Neural progenitor cell (in vitro differentiated cells): ENCODE measurements around the gene SUPT20H. TPM values are rescaled to one million over a fixed set of nuclear protein-coding genes. Genes with fewer than 3 reads are reported as not detected.

Experiments used
- DNase-seq: peaks from one replicate; pipeline ENCODE4 v3.0.0-alpha.2; 2016; ENCODE audit warnings: low spot score
- H2AFZ ChIP-seq: fragments of 200-600 bp; sonication (generic); replicated peaks from 2 replicates; pipeline ENCODE4 v1.6.1; 2016; ENCODE audit warnings: antibody characterized with exemption
- H3F3A ChIP-seq: fragments of 200-600 bp; sonication (generic); 2 replicates; pipeline ENCODE4 v1.6.1; 2016; ENCODE audit warnings: antibody characterized with exemption, low read depth
- H3K27ac ChIP-seq: fragments of 200-600 bp; sonication (generic); 2 replicates; pipeline ENCODE4 v1.5.1; 2016; ENCODE audit warnings: mild to moderate bottlenecking
- H3K27me3 ChIP-seq: fragments of 200-600 bp; sonication (generic); 2 replicates; pipeline ENCODE4 v1.6.1; 2016; ENCODE audit warnings: mild to moderate bottlenecking, moderate library complexity
- H3K36me3 ChIP-seq: fragments of 200-600 bp; sonication (generic); 2 replicates; pipeline ENCODE4 v1.5.1; 2016
- H3K4me1 ChIP-seq: fragments of 200-600 bp; sonication (generic); 2 replicates; pipeline ENCODE4 v1.6.1; 2016; ENCODE audit warnings: mixed run types
- H3K4me2 ChIP-seq: fragments of 200-600 bp; sonication (generic); 2 replicates; pipeline ENCODE4 v1.6.1; 2016
- H3K4me3 ChIP-seq: fragments of 200-600 bp; sonication (generic); 2 replicates; pipeline ENCODE4 v1.5.1; 2016
- H3K79me2 ChIP-seq: fragments of 200-600 bp; sonication (generic); 2 replicates; pipeline ENCODE4 v1.6.1; 2016; ENCODE audit warnings: low read depth
- H3K9ac ChIP-seq: fragments of 200-600 bp; sonication (generic); 2 replicates; pipeline ENCODE4 v1.6.1; 2016
- H3K9me3 ChIP-seq: fragments of 200-600 bp; sonication (generic); 2 replicates; pipeline ENCODE4 v1.5.1; 2016; ENCODE audit warnings: low read depth
- H4K20me1 ChIP-seq: fragments of 200-600 bp; sonication (generic); 2 replicates; pipeline ENCODE4 v1.6.1; 2016; ENCODE audit warnings: low read depth
- H3K27ac Mint-ChIP-seq: 3 replicates; pipeline ENCODE4 v1.8.0; 2021; ENCODE audit warnings: mixed read lengths
- H3K27me3 Mint-ChIP-seq: 2 replicates; pipeline ENCODE4 v1.8.0; 2022; ENCODE audit warnings: low read depth, mild to moderate bottlenecking, inconsistent platforms, moderate library complexity, mixed read lengths; ENCODE audit not compliant: insufficient read depth
- H3K36me3 Mint-ChIP-seq: 3 replicates; pipeline ENCODE4 v1.8.0; 2021; ENCODE audit warnings: mixed read lengths
- H3K4me1 Mint-ChIP-seq: 3 replicates; pipeline ENCODE4 v1.8.0; 2021; ENCODE audit warnings: mixed read lengths
- H3K4me3 Mint-ChIP-seq: 3 replicates; pipeline ENCODE4 v1.8.0; 2021; ENCODE audit warnings: mild to moderate bottlenecking, moderate library complexity, mixed read lengths
- H3K9me3 Mint-ChIP-seq: 3 replicates; pipeline ENCODE4 v1.8.0; 2020; ENCODE audit warnings: mixed read lengths
- CTCF ChIP-seq: fragments of 200-600 bp; sonication (generic); IDR thresholded peaks from 2 replicates; pipeline ENCODE4 v1.5.1; 2017; ENCODE audit warnings: antibody characterized with exemption, mild to moderate bottlenecking
- EZH2 ChIP-seq: fragments of 200-600 bp; sonication (generic); IDR thresholded peaks from 2 replicates; pipeline ENCODE4 v1.6.1; 2017; ENCODE audit warnings: antibody characterized with exemption, mild to moderate bottlenecking, moderate library complexity
- EZH2phosphoT487 ChIP-seq: fragments of 200-600 bp; sonication (generic); IDR thresholded peaks from 2 replicates; pipeline ENCODE4 v1.6.1; 2017; ENCODE audit warnings: antibody characterized with exemption
- total RNA-seq: library from RNA; depleted of rRNA; stranded (reverse); fragments of >200 nt; gene quantifications from 2 replicates; pipeline ENCODE4 v1.2.3, GENCODE V29; 2015; ENCODE audit warnings: low replicate concordance

Gene SUPT20H
- total RNA-seq, 1 donor from 2014 or later = 88.2 TPM

- no peaks in the 10 kb centered on the region for H4K20me1 ChIP-seq
- no peak overlapping the region for H3K27ac ChIP-seq
- no peaks in the 10 kb centered on the region for H3K27me3 ChIP-seq
- no peaks in the 10 kb centered on the region for H3K79me2 ChIP-seq
- no peaks in the 10 kb centered on the region for H3K36me3 Mint-ChIP-seq
- H3K4me1 Mint-ChIP-seq = no peaks in the 10 kb centered on the region
- no peaks in the 10 kb centered on the region for H3K9me3 ChIP-seq
- no peak for DNase-seq
- H3F3A ChIP-seq = no peaks in the 10 kb centered on the region
- H3K4me3 ChIP-seq = no peak overlapping the region
- H2AFZ ChIP-seq = no peak overlapping the region
- TF ChIP-seq CTCF (peak; percentile 31), EZH2 (no peak), EZH2phosphoT487 (no peak)
- no peak overlapping the region for H3K9ac ChIP-seq
- peaks cover 2% of the 10 kb centered on the region for H3K27me3 Mint-ChIP-seq
- H3K4me2 ChIP-seq = no peak overlapping the region
- H3K4me1 ChIP-seq = no peaks in the 10 kb centered on the region
- H3K4me3 Mint-ChIP-seq = no peak overlapping the region
- peak overlapping the region; percentile 16 for H3K27ac Mint-ChIP-seq
- H3K36me3 ChIP-seq = no peaks in the 10 kb centered on the region
- no peaks in the 10 kb centered on the region for H3K9me3 Mint-ChIP-seq
These were observed 9.5 kb upstream of the SUPT20H start for GRCh38 chr13:37068962-37069361.

- no peak overlapping the region for H3K4me3 Mint-ChIP-seq
- no peaks in the 10 kb centered on the region for H3K27me3 ChIP-seq
- H3K4me3 ChIP-seq = no peak overlapping the region
- no peaks in the 10 kb centered on the region for H3K4me1 Mint-ChIP-seq
- H4K20me1 ChIP-seq = no peaks in the 10 kb centered on the region
- H3K36me3 Mint-ChIP-seq = no peaks in the 10 kb centered on the region
- no peaks in the 10 kb centered on the region for H3F3A ChIP-seq
- H2AFZ ChIP-seq = no peak overlapping the region
- H3K36me3 ChIP-seq = no peaks in the 10 kb centered on the region
- H3K9ac ChIP-seq = no peak overlapping the region
- H3K4me1 ChIP-seq = no peaks in the 10 kb centered on the region
- no peaks in the 10 kb centered on the region for H3K79me2 ChIP-seq
- H3K27me3 Mint-ChIP-seq = no peaks in the 10 kb centered on the region
- no peaks in the 10 kb centered on the region for H3K9me3 ChIP-seq
- TF ChIP-seq EZH2 (no peak), EZH2phosphoT487 (no peak), CTCF (no peak)
- no peak overlapping the region for H3K27ac ChIP-seq
- H3K9me3 Mint-ChIP-seq = no peaks in the 10 kb centered on the region
- no peak overlapping the region for H3K27ac Mint-ChIP-seq
- DNase-seq = no peak
- no peak overlapping the region for H3K4me2 ChIP-seq
These were observed 8.4 kb upstream of the SUPT20H start for GRCh38 chr13:37067874-37068273.

DNA sequence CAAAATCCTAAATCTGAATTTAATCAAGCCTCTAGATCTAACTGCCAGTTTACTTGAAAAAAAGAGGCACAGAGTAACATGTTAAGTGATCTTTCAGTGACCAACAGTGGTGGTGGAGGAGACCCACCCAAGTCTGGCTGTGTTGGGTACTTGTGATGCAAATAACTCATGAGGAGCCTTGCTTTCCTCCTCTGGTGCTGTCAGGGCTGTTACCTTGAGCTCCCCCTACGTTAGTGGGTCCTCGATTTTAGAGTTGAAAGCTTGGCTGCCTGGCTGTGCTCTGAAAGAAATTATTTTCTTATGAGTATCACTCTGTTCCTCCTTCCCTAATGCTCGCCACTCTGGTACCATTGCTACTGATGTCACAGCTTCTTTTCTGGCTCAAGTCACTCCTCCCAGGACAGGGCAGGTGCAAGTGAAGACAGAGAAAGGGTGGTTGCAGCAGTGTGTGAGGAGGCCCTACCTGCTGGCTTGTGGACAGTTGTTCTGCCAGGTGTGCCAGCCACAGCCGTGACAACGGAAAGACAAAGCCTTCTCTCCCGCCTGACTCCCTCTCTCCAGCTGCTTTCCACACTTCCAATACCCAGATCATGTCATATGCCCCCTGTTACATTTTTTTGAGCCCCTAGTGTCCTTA is 6.5 kb upstream of the SUPT20H start:
- H3K4me2 ChIP-seq = no peak overlapping the region
- H3K27me3 ChIP-seq = no peaks in the 10 kb centered on the region
- H3K36me3 ChIP-seq = no peaks in the 10 kb centered on the region
- Mint-ChIP-seq H3K9me3 (no peaks in the 10 kb centered on the region), H3K27me3 (no peaks in the 10 kb centered on the region), H3K36me3 (no peaks in the 10 kb centered on the region), H3K4me3 (no peak overlapping the region), H3K4me1 (no peaks in the 10 kb centered on the region), H3K27ac (no peak overlapping the region)
- H2AFZ ChIP-seq = peak overlapping the region; percentile 17
- no peak for DNase-seq
- H3K9me3 ChIP-seq = no peaks in the 10 kb centered on the region
- no peaks in the 10 kb centered on the region for H3K79me2 ChIP-seq
- no peaks in the 10 kb centered on the region for H3F3A ChIP-seq
- no peak overlapping the region for H3K9ac ChIP-seq
- H3K4me3 ChIP-seq = no peak overlapping the region
- TF ChIP-seq CTCF (no peak), EZH2 (no peak), EZH2phosphoT487 (no peak)
- no peaks in the 10 kb centered on the region for H4K20me1 ChIP-seq
- no peaks in the 10 kb centered on the region for H3K4me1 ChIP-seq
- H3K27ac ChIP-seq = no peak overlapping the region
